Measurements from ENCODE around the gene GALNTL6. TPM values are rescaled to one million over a fixed set of nuclear protein-coding genes. Genes with fewer than 3 reads are reported as not detected.
"Not testable (repeated sequence)": the region's sequence is repeated elsewhere in the genome, so short reads cannot be mapped to it uniquely, and the experiment has no call there.

Gene GALNTL6
- total RNA-seq, 2 donors from 2014 or later = 0.08 TPM; not detected in 1

DNA sequence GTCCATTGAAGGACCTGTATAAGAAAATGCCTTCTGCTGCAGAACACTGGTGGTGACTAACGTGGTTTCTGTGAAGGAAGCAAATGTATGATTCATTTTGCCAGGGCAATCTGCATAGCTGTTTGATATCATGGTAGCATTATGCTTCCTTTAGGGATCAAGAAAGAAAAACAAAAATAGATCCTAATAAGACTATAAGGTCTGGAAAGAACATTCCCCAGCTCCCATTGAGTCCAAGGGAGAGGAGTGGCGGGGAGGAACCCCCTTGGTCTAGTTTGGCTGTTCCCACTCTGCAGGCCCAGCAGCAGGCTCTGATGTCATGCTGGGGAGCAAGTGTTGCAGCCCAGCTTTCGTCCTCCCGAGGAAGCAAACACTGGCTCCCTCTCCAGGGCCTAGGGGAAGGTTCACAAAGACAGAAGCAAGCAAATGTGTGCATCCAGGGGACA, 1200.9 kb downstream of the GALNTL6 start:
- H3K27me3 ChIP-seq = no peaks in the 10 kb centered on the region
- H3K27ac ChIP-seq = no peak overlapping the region
- no peak overlapping the region for H3K4me3 ChIP-seq
- TF ChIP-seq, protein P1, sequence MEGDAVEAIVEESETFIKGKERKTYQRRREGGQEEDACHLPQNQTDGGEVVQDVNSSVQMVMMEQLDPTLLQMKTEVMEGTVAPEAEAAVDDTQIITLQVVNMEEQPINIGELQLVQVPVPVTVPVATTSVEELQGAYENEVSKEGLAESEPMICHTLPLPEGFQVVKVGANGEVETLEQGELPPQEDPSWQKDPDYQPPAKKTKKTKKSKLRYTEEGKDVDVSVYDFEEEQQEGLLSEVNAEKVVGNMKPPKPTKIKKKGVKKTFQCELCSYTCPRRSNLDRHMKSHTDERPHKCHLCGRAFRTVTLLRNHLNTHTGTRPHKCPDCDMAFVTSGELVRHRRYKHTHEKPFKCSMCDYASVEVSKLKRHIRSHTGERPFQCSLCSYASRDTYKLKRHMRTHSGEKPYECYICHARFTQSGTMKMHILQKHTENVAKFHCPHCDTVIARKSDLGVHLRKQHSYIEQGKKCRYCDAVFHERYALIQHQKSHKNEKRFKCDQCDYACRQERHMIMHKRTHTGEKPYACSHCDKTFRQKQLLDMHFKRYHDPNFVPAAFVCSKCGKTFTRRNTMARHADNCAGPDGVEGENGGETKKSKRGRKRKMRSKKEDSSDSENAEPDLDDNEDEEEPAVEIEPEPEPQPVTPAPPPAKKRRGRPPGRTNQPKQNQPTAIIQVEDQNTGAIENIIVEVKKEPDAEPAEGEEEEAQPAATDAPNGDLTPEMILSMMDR (IDR thresholded peaks at IDR 0.05) = no peak
- H3K9me3 ChIP-seq = no peaks in the 10 kb centered on the region
- H3K4me1 ChIP-seq = no peaks in the 10 kb centered on the region
- H3K36me3 ChIP-seq = no peaks in the 10 kb centered on the region
- no peak for DNase-seq (ENCODE audit: low spot score)

DNA sequence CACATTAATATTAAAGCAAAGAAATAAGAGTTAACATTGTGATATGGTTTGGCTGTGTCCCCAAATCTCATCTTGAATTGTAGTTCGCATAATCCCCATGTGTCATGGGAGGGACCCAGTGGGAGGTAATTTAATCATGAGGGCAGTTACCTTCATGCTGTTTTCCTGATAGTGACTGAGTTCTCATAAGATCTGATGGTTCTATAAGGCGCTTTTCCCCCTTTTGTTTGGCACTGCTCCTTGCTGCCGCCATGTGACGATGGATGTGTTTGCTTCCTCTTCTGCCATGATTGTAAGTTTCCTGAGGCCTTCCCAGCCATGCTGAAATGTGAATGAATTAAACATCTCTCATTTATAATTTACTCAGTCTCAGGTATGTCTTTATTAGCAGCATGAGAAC, 1201.6 kb downstream of the GALNTL6 start:
- no peak for DNase-seq (ENCODE audit: low spot score)
- H3K27ac ChIP-seq = no peak overlapping the region
- H3K4me3 ChIP-seq = no peak overlapping the region
- TF ChIP-seq, protein P1 (IDR thresholded peaks at IDR 0.05) = no peak
- H3K9me3 ChIP-seq = no peaks in the 10 kb centered on the region
- H3K27me3 ChIP-seq = no peaks in the 10 kb centered on the region
- no peaks in the 10 kb centered on the region for H3K36me3 ChIP-seq
- H3K4me1 ChIP-seq = no peaks in the 10 kb centered on the region

DNA sequence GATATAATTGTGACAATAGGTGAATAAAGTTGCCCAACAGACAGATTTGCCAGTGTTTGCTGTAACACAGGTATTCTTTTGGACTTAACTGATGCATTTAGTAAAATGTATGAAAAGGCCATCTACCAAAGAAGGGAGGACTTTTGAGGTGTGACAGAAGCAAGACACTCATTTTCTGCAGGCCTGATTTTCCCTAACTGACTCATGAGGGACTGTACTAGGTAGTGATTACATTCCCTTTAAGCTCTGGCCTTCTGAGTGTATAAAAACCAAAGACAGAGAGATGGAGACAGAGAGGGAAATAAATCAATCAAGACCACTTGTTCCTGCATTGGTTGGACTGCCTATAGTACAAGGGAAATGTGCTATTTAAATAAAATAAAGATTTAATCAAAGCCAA, 1204.6 kb downstream of the GALNTL6 start:
- Histone ChIP-seq H3K9me3 (no peaks in the 10 kb centered on the region), H3K4me1 (no peaks in the 10 kb centered on the region), H3K27ac (no peak overlapping the region), H3K27me3 (no peaks in the 10 kb centered on the region), H3K36me3 (no peaks in the 10 kb centered on the region), H3K4me3 (no peak overlapping the region)
- no peak for DNase-seq (ENCODE audit: low spot score)
- TF ChIP-seq, protein P1 (IDR thresholded peaks at IDR 0.05) = no peak

GRCh38 chr4:173018446-173018845, 1205.2 kb downstream of the GALNTL6 start:
- Histone ChIP-seq H3K4me3 (no peak overlapping the region), H3K27ac (no peak overlapping the region), H3K36me3 (no peaks in the 10 kb centered on the region), H3K27me3 (no peaks in the 10 kb centered on the region), H3K4me1 (no peaks in the 10 kb centered on the region), H3K9me3 (no peaks in the 10 kb centered on the region)
- DNase-seq (ENCODE audit: low spot score) = no peak
- TF ChIP-seq, protein P1 (IDR thresholded peaks at IDR 0.05) = no peak

DNA sequence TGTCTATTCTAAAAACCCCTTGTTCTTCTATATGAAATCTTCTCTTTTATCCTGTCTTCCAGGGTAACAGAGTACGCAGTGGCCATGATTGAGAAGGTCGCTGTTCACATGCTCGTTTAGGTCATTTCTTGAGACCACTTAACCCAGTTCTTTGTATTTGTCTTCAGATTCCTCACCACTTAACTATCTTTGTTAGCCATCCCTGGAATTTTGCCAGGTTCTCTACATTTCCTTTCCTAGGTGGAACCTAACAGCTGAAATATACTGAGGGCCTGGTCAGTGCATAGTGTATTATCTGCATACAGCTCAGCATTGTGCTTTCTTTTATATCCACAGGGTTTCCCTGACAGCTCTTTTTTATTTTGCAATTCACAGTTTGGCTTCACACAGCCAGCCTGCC, 1206.5 kb downstream of the GALNTL6 start:
- Histone ChIP-seq H3K4me1 (no peaks in the 10 kb centered on the region), H3K27ac (no peak overlapping the region), H3K36me3 (no peaks in the 10 kb centered on the region), H3K27me3 (no peaks in the 10 kb centered on the region), H3K4me3 (no peak overlapping the region), H3K9me3 (no peaks in the 10 kb centered on the region)
- TF ChIP-seq, protein P1 (IDR thresholded peaks at IDR 0.05) = no peak
- DNase-seq (ENCODE audit: low spot score) = no peak

DNA sequence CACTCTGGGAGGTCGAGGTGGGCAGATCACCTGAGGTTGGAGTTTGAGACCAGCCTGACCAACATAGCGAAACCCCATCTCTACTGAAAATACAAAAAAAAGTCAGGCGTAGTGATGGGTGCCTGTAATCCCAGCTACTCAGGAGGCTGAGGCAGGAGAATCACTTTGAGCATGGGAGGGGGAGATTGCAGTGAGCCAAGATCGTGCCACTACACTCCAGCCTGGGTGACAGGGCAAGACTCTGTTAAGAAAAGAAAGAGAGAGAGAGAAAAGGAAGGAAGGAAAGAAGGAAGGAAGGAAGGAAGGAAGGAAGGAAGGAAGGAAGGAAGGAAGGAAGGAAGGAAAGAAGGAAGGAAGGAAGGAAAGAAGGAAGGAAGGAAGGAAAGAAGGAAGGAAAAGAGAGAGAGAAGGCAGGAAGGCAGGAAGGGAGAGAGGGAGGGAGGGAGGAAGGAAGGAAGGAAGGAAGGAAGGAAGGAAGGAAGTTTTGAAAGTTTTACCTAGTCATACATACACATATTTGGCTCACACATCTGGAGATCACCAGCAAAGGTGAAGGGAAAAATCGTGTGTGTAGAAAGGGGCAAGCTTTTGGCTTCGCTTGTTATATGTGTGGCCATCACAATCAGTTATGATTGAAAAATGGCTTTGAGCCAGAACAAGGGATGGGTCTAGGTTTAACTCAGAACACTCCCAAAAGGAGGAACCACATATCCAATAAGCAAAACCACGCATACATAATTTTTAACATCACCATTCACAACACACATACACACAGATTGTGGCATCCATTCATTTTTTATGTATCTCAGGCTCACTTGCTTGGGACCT, 1208.8 kb downstream of the GALNTL6 start:
- H3K27me3 ChIP-seq; H3K27ac ChIP-seq; H3K4me1 ChIP-seq; H3K9me3 ChIP-seq; H3K4me3 ChIP-seq; H3K36me3 ChIP-seq; DNase-seq (ENCODE audit: low spot score): not testable (repeated sequence)
